Memory B cell (primary cell): Measurements from ENCODE around the gene SEPTIN12.

Experiments used
- ATAC-seq: fragments of 150-1000 bp; cut with Tn5 transposase; 2 replicates; pipeline ENCODE4 v1.10.0; 2021; ENCODE audit warnings: low read depth, mild to moderate bottlenecking, moderate library complexity
- DNase-seq, 2 donors: peaks; one replicate each; pipeline ENCODE4 v3.0.0; 2022; ENCODE audit warnings: low spot score in 2 of 2
- H3K27ac Mint-ChIP-seq: one replicate; pipeline ENCODE4 v1.8.0; 2022; ENCODE audit warnings: mild to moderate bottlenecking, moderate library complexity, mixed read lengths
- H3K27me3 Mint-ChIP-seq: one replicate; pipeline ENCODE4 v1.8.0; 2022; ENCODE audit warnings: mixed read lengths
- H3K36me3 Mint-ChIP-seq: one replicate; pipeline ENCODE4 v1.8.0; 2022; ENCODE audit warnings: mild to moderate bottlenecking, mixed read lengths
- H3K4me1 Mint-ChIP-seq: one replicate; pipeline ENCODE4 v1.8.0; 2022; ENCODE audit warnings: mixed read lengths
- H3K4me3 Mint-ChIP-seq: one replicate; pipeline ENCODE4 v1.8.0; 2022; ENCODE audit warnings: mild to moderate bottlenecking, moderate library complexity, mixed read lengths
- H3K9me3 Mint-ChIP-seq: one replicate; pipeline ENCODE4 v1.8.0; 2022; ENCODE audit warnings: mixed read lengths

SEPTIN12 gene

GRCh38 chr16:4766875-4767628 lies 21.1 kb downstream of the SEPTIN12 start, which contains the start of gene ZNF500:
Gene ZNF500, minus strand, starts transcription at chr16:4767162. Its CDS starts 1,184 bp downstream, at chr16:4765978.
- Mint-ChIP-seq H3K4me1 (peaks cover 28% of the 10 kb centered on the region), H3K27ac (peak within 1 kb of the TSS; percentile 88), H3K9me3 (no peaks in the 10 kb centered on the region), H3K27me3 (no peaks in the 10 kb centered on the region), H3K4me3 (peak within 1 kb of the TSS; percentile 94), H3K36me3 (peaks cover 3% of the 10 kb centered on the region)
- ATAC-seq (peak; percentile 94), DNase-seq (peak; percentile 93 to 97)

- Mint-ChIP-seq H3K9me3 (no peaks in the 10 kb centered on the region), H3K4me3 (peak overlapping the region; percentile 87), H3K36me3 (peaks cover 6% of the 10 kb centered on the region), H3K4me1 (peaks cover 28% of the 10 kb centered on the region), H3K27me3 (no peaks in the 10 kb centered on the region), H3K27ac (peak overlapping the region; percentile 65)
- no peak for DNase-seq
- ATAC-seq = no peak
Observed at GRCh38 chr16:4765511-4766474, 22.4 kb downstream of the SEPTIN12 start.

GRCh38 chr16:4763791-4764190 lies 24.4 kb downstream of the SEPTIN12 start:
- H3K4me3 Mint-ChIP-seq = no peak overlapping the region
- no peak for ATAC-seq
- peaks cover 13% of the 10 kb centered on the region for H3K36me3 Mint-ChIP-seq
- peaks cover 20% of the 10 kb centered on the region for H3K4me1 Mint-ChIP-seq
- H3K27me3 Mint-ChIP-seq = no peaks in the 10 kb centered on the region
- no peak overlapping the region for H3K27ac Mint-ChIP-seq
- no peaks in the 10 kb centered on the region for H3K9me3 Mint-ChIP-seq
- DNase-seq = no peak

DNA sequence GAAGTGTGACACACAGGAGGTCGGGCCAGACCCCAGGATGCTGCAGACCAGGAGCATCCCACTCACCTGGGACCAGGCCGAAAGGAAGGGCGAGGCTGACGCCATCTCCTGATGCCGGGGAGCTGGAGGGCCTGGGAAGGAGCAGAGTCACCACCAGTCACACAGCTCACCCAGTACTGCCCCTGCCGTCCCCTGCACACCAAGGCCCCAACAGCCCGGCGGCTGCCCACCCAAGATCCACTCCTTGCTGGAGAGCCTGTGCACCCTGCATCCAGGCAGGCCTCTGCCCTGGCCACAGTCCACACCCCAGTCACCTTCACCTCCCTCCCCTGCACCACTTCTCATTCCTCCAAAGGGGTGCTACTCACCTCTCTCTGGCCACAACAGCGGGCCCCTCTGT lies 25.9 kb downstream of the SEPTIN12 start:
- H3K36me3 Mint-ChIP-seq = peaks cover 18% of the 10 kb centered on the region
- no peak overlapping the region for H3K27ac Mint-ChIP-seq
- ATAC-seq (no peak), DNase-seq (no peak)
- no peaks in the 10 kb centered on the region for H3K9me3 Mint-ChIP-seq
- H3K27me3 Mint-ChIP-seq = no peaks in the 10 kb centered on the region
- H3K4me3 Mint-ChIP-seq = no peak overlapping the region
- H3K4me1 Mint-ChIP-seq = peaks cover 13% of the 10 kb centered on the region

DNA sequence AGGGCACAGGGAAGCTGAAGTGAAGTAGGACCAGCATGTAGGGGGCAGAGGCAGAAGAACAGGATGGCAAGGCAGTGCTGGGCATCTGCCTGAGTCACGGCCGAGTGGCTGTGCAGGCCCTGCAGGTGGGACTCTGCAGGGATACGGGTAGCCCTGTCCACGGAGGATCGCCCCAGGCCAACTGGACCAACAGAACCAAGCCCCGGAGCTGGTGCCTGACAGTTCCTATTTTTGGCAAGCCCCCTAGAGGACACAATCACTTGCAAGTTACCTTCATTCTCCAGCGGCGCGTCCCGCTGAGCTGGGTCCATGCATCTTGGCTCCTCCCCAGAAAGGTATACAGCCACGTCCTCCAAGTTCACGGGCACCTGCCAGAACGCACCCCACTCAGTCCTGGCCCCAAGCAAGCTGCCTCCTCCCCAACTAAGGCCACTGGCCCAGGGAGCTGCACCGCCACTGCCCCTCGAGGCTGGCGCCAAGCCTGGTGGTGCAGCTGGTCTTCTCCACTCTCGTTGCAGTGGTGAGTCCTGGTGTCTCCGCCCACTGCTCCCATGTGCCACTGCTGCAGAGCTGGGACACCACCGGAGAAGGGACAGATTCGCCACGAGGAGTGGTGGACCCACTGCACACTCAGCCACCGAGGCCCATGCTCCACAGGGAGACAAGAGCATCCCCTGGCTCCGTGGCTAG lies 27.8 kb downstream of the SEPTIN12 start:
- H3K36me3 Mint-ChIP-seq = peaks cover 26% of the 10 kb centered on the region
- H3K4me1 Mint-ChIP-seq = peaks cover 6% of the 10 kb centered on the region
- DNase-seq (no peak), ATAC-seq (no peak)
- H3K27ac Mint-ChIP-seq = no peak overlapping the region
- peaks cover 3% of the 10 kb centered on the region for H3K9me3 Mint-ChIP-seq
- no peaks in the 10 kb centered on the region for H3K27me3 Mint-ChIP-seq
- no peak overlapping the region for H3K4me3 Mint-ChIP-seq

GRCh38 chr16:4755687-4756086 lies 32.5 kb downstream of the SEPTIN12 start:
- peaks cover 24% of the 10 kb centered on the region for H3K36me3 Mint-ChIP-seq
- H3K27me3 Mint-ChIP-seq = no peaks in the 10 kb centered on the region
- peaks cover 3% of the 10 kb centered on the region for H3K9me3 Mint-ChIP-seq
- no peak overlapping the region for H3K27ac Mint-ChIP-seq
- no peaks in the 10 kb centered on the region for H3K4me1 Mint-ChIP-seq
- H3K4me3 Mint-ChIP-seq = no peak overlapping the region
- no peak for ATAC-seq
- DNase-seq = no peak

DNA sequence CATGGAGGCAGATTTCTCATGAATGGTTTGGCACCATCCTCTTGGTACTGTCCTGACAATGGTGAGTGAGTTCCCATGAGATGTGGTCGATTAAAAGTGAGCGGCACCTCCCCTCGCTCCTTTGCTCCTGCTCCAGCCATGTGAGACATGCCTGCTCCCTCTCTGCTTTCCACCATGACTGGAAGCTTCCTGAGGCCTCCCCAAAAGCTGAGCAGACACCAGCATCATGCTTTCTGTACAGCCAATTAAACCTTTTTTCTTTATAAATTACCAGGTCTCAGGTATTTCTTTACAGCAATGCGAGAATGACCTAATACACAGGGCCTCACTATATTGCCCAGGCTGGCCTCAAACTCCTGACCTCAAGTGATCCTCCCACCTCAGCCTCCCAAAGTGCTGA lies 33.3 kb downstream of the SEPTIN12 start:
- peaks cover 3% of the 10 kb centered on the region for H3K9me3 Mint-ChIP-seq
- no peak overlapping the region for H3K27ac Mint-ChIP-seq
- H3K4me1 Mint-ChIP-seq = no peaks in the 10 kb centered on the region
- no peak overlapping the region for H3K4me3 Mint-ChIP-seq
- no peaks in the 10 kb centered on the region for H3K27me3 Mint-ChIP-seq
- ATAC-seq (no peak), DNase-seq (no peak)
- H3K36me3 Mint-ChIP-seq = peaks cover 20% of the 10 kb centered on the region

DNA sequence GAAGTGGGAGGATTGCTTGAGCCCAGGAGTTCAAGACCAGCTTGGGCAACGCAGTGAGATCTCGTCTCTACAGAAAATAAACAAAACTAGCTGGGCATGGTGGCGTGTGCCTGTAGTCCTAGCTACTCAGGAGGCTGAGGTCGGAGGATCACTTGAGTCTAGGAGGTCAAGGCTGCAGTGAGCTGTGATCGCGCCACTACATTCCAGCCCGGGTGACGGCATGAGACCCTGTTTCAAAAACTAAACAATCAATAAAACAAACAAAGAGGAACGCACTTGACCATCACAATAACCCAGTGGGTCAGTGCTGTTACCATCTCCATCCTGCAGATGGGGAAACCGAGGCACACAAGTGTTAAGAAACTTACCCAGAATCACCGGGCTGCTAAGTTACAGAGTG lies 34.9 kb downstream of the SEPTIN12 start:
- Mint-ChIP-seq H3K36me3 (peaks cover 14% of the 10 kb centered on the region), H3K27ac (no peak overlapping the region), H3K27me3 (no peaks in the 10 kb centered on the region), H3K9me3 (peaks cover 3% of the 10 kb centered on the region), H3K4me3 (no peak overlapping the region), H3K4me1 (no peaks in the 10 kb centered on the region)
- DNase-seq = no peak
- ATAC-seq = no peak

GRCh38 chr16:4752351-4753100 lies 35.6 kb downstream of the SEPTIN12 start:
- peaks cover 3% of the 10 kb centered on the region for H3K9me3 Mint-ChIP-seq
- H3K4me1 Mint-ChIP-seq = peaks cover 4% of the 10 kb centered on the region
- ATAC-seq (no peak), DNase-seq (no peak)
- no peaks in the 10 kb centered on the region for H3K27me3 Mint-ChIP-seq
- H3K4me3 Mint-ChIP-seq = no peak overlapping the region
- no peak overlapping the region for H3K27ac Mint-ChIP-seq
- H3K36me3 Mint-ChIP-seq = peaks cover 14% of the 10 kb centered on the region

DNA sequence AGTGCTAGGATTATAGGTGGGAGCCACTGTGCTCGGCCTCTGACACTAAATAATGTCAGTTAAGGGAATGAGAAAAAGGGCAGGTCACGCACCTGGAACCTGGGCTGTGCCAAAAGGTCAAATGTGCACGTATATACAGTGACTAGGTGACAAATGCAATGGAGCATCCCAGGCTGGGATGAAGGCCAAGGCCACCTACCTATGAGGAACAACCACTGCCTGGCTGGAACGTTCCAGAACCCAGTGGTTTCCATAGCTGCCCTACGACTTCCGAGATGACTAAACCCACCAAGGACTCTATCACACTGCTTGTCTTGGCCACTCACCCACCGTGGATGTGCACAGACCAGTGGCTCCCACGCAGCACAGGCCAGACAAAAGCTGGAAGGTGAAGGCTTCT lies 37.2 kb downstream of the SEPTIN12 start:
- ATAC-seq = no peak
- H3K4me3 Mint-ChIP-seq = no peak overlapping the region
- H3K27me3 Mint-ChIP-seq = no peaks in the 10 kb centered on the region
- no peak overlapping the region for H3K27ac Mint-ChIP-seq
- peaks cover 5% of the 10 kb centered on the region for H3K4me1 Mint-ChIP-seq
- H3K36me3 Mint-ChIP-seq = peaks cover 10% of the 10 kb centered on the region
- DNase-seq = no peak
- peaks cover 3% of the 10 kb centered on the region for H3K9me3 Mint-ChIP-seq

DNA sequence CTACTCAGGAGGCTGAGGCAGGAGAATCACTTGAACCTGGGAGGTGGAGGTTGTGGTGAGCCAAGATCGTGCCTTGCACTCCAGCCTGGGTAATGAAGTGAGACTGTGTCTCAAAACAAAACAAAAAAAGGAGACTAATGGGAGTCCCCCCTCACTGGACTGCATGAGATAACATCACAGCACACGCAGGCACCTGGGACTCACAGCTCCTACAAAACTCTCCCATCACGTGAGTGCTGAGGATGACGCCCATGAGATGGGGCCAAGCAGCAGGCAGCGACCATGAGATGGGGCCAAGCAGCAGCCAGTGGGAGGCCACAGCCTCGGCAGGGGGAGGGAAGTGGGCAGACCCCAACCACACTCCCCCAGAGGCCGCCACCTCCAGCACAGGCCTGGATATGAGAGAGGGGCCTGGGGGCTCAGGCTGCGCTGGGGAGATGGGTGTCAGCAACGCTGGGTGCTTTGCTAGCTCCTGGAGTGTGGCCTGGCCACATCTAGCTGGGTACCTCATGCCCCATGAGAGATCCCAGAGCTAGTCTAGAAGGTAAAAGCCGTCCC lies 38.4 kb downstream of the SEPTIN12 start:
- H3K9me3 Mint-ChIP-seq = no peaks in the 10 kb centered on the region
- H3K27me3 Mint-ChIP-seq = no peaks in the 10 kb centered on the region

DNA sequence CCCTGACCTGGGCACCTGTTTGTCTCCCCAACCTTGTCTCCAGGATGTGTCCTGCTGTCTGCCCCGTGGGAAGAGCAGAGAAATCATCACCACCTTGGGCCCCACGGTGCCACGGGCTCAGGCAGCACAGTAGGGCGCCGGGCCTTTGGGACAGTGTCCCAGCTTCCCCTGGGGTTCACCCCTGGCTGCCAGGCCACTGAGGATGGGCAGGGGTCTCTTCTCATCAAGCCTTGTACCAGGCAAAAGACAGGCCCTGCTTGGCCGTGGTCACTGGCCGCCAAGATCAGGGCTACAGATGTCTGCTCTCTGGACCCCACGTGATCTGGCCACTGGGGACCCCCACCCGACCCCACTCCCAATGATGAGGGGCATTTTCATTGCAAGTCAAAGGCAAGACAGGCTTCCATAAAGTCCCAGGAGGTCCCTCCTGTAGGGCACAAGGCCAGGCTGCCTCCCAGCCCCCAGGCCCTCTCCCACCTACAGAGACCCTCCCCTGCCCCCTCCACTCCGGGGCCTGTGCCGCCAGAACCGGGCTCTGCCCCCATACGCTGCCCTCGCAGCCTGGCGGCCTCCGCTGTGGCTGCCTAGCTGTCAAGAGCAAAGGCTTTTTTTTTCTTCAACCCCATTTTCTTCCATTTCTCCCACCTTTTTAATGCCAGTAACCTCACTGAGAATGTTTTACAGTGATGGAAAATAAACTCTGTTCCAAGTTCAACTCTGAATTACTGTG lies 39.3 kb downstream of the SEPTIN12 start:
- Mint-ChIP-seq H3K4me3 (no peak overlapping the region), H3K27ac (no peak overlapping the region), H3K27me3 (no peaks in the 10 kb centered on the region), H3K36me3 (peaks cover 2% of the 10 kb centered on the region), H3K4me1 (peaks cover 5% of the 10 kb centered on the region), H3K9me3 (no peaks in the 10 kb centered on the region)
- ATAC-seq (no peak), DNase-seq (no peak)

More for the DNA sequence above, 38.4 kb downstream of the SEPTIN12 start:
- H3K4me3 Mint-ChIP-seq = no peak overlapping the region
- no peak overlapping the region for H3K27ac Mint-ChIP-seq
- peaks cover 5% of the 10 kb centered on the region for H3K4me1 Mint-ChIP-seq
- ATAC-seq (no peak), DNase-seq (no peak)
- peaks cover 2% of the 10 kb centered on the region for H3K36me3 Mint-ChIP-seq
